Ishikawa (cell line): ENCODE measurements around the gene PDGFB.

ENCODE experiments used
- CEBPB ChIP-seq: IDR thresholded peaks from 2 replicates; pipeline ENCODE4 v1.6.1; 2012
- CREB1 ChIP-seq: IDR thresholded peaks from 2 replicates; pipeline ENCODE4 v1.6.1; 2012; ENCODE audit warnings: low read depth
- EGR1 ChIP-seq: IDR thresholded peaks from 2 replicates; pipeline ENCODE4 v1.6.1; 2012
- EP300 ChIP-seq: IDR thresholded peaks from 2 replicates; pipeline ENCODE4 v1.6.1; 2012; ENCODE audit warnings: borderline replicate concordance
- FOXM1 ChIP-seq: IDR thresholded peaks from 2 replicates; pipeline ENCODE4 v1.6.1; 2012; ENCODE audit warnings: low read depth, borderline replicate concordance
- MAX ChIP-seq: IDR thresholded peaks from 2 replicates; pipeline ENCODE4 v1.6.1; 2012
- NFIC ChIP-seq: IDR thresholded peaks from 2 replicates; pipeline ENCODE4 v1.6.1; 2012
- RAD21 ChIP-seq: IDR thresholded peaks from 2 replicates; pipeline ENCODE4 v1.6.1; 2012; ENCODE audit warnings: low read depth
- REST ChIP-seq: IDR thresholded peaks from 2 replicates; pipeline ENCODE4 v1.6.1; 2012; ENCODE audit warnings: low read depth, mild to moderate bottlenecking
- TAF1 ChIP-seq: IDR thresholded peaks from 2 replicates; pipeline ENCODE4 v1.6.1; 2012; ENCODE audit warnings: low read depth, mild to moderate bottlenecking
- TCF12 ChIP-seq: IDR thresholded peaks from 2 replicates; pipeline ENCODE4 v1.6.1; 2012; ENCODE audit warnings: low read depth
- TEAD4 ChIP-seq: IDR thresholded peaks from 2 replicates; pipeline ENCODE4 v1.6.1; 2012
- USF1 ChIP-seq: IDR thresholded peaks from 2 replicates; pipeline ENCODE4 v1.6.1; 2012
- YY1 ChIP-seq: IDR thresholded peaks from 2 replicates; pipeline ENCODE4 v1.6.1; 2012; ENCODE audit warnings: low read depth
- ZBTB7A ChIP-seq: IDR thresholded peaks from 2 replicates; pipeline ENCODE4 v1.6.1; 2012; ENCODE audit warnings: low read depth

The PDGFB gene

GRCh38 chr22:39252461-39253434 is 8.0 kb upstream of the PDGFB start:
- TF ChIP-seq RAD21: no peak
- no peak for TF ChIP-seq TCF12
- no peak for TF ChIP-seq EP300
- no peak for TF ChIP-seq YY1
- no peak for TF ChIP-seq TAF1
- TF ChIP-seq USF1: no peak
- no peak for TF ChIP-seq REST
- TF ChIP-seq NFIC: no peak
- TF ChIP-seq ZBTB7A: no peak
- no peak for TF ChIP-seq CREB1
- TF ChIP-seq FOXM1: no peak
- no peak for TF ChIP-seq MAX
- no peak for TF ChIP-seq EGR1
- TF ChIP-seq TEAD4: no peak
- no peak for TF ChIP-seq CEBPB

- TF ChIP-seq CEBPB: no peak
- TF ChIP-seq EP300: no peak
- no peak for TF ChIP-seq FOXM1
- no peak for TF ChIP-seq REST
- TF ChIP-seq YY1: no peak
- no peak for TF ChIP-seq CREB1
- TF ChIP-seq TAF1: no peak
- TF ChIP-seq TCF12: no peak
- no peak for TF ChIP-seq TEAD4
- no peak for TF ChIP-seq NFIC
- no peak for TF ChIP-seq MAX
- TF ChIP-seq EGR1: no peak
- no peak for TF ChIP-seq RAD21
- TF ChIP-seq ZBTB7A: no peak
- no peak for TF ChIP-seq USF1
Observed at GRCh38 chr22:39251762-39252460, 7.1 kb upstream of the PDGFB start.

- no peak for TF ChIP-seq CREB1
- TF ChIP-seq EP300: no peak
- no peak for TF ChIP-seq REST
- TF ChIP-seq TEAD4: no peak
- no peak for TF ChIP-seq ZBTB7A
- TF ChIP-seq YY1: no peak
- TF ChIP-seq USF1: no peak
- no peak for TF ChIP-seq RAD21
- TF ChIP-seq NFIC: no peak
- TF ChIP-seq TAF1: no peak
- no peak for TF ChIP-seq MAX
- TF ChIP-seq CEBPB: no peak
- no peak for TF ChIP-seq TCF12
- no peak for TF ChIP-seq FOXM1
- no peak for TF ChIP-seq EGR1
Observed at GRCh38 chr22:39250838-39251237, 6.1 kb upstream of the PDGFB start.
